HepG2 (cell line): ENCODE measurements around the gene MRPS35. TPM values are rescaled to one million over a fixed set of nuclear protein-coding genes. Genes with fewer than 3 reads are reported as not detected.

Experiments used
- ADNP ChIP-seq: sonication (generic); formaldehyde crosslinking; IDR thresholded peaks from 2 replicates; pipeline ENCODE4 v1.4.0; 2020; ENCODE audit warnings: missing genetic modification reagents
- ARNT2 ChIP-seq: sonication (generic); formaldehyde crosslinking; IDR thresholded peaks from 2 replicates; pipeline ENCODE4 v1.8.0; 2022; ENCODE audit warnings: mild to moderate bottlenecking, low read depth, missing genetic modification reagents, moderate library complexity
- DR1 ChIP-seq: sonication (generic); formaldehyde crosslinking; IDR thresholded peaks from 2 replicates; pipeline ENCODE4 v1.8.0; 2021; ENCODE audit warnings: mild to moderate bottlenecking, missing genetic modification reagents, inconsistent platforms
- GTF2F1 ChIP-seq: fragments of 150-350 bp; IDR thresholded peaks from 2 replicates; pipeline ENCODE4 v1.6.1; 2014; ENCODE audit warnings: low read length
- HNF4G ChIP-seq, 2 experiments: sonication (generic) in 1 of 2; formaldehyde crosslinking in 1 of 2; IDR thresholded peaks; 2 replicates each; pipeline versions ENCODE4 v1.4.0 to v1.6.1; 2011 to 2020; ENCODE audit warnings: borderline replicate concordance in 2 of 2, low read depth in 2 of 2, mild to moderate bottlenecking in 2 of 2, low read length in 1 of 2, missing genetic modification reagents in 1 of 2, moderate library complexity in 1 of 2
- KLF13 ChIP-seq: sonication (generic); formaldehyde crosslinking; IDR thresholded peaks from 2 replicates; pipeline ENCODE4 v1.4.0; 2020; ENCODE audit warnings: mild to moderate bottlenecking, missing genetic modification reagents
- KLF6 ChIP-seq: IDR thresholded peaks from 2 replicates; pipeline ENCODE4 v1.8.0; 2016; ENCODE audit warnings: missing biosample characterization, missing genetic modification reagents
- SIN3B ChIP-seq: fragments of 150-350 bp; IDR thresholded peaks from 2 replicates; pipeline ENCODE4 v1.6.1; 2014; ENCODE audit warnings: low read length
- SIX4 ChIP-seq: sonication (generic); formaldehyde crosslinking; IDR thresholded peaks from 2 replicates; pipeline ENCODE4 v1.4.0; 2020; ENCODE audit warnings: missing genetic modification reagents
- SMAD1 ChIP-seq: sonication (generic); formaldehyde crosslinking; IDR thresholded peaks from 2 replicates; pipeline ENCODE4 v1.4.0; 2020; ENCODE audit warnings: missing genetic modification reagents, low read depth, mild to moderate bottlenecking, borderline replicate concordance
- SNAPC2 ChIP-seq: sonication (generic); formaldehyde crosslinking; IDR thresholded peaks from 2 replicates; pipeline ENCODE4 v1.8.1; 2022; ENCODE audit warnings: mild to moderate bottlenecking, missing genetic modification reagents
- ZKSCAN1 ChIP-seq: fragments of 150-350 bp; IDR thresholded peaks from 2 replicates; pipeline ENCODE4 v1.6.1; 2014; ENCODE audit warnings: low read length
- ZNF207 ChIP-seq: fragments of 450-650 bp; IDR thresholded peaks from 2 replicates; pipeline ENCODE4 v1.6.1; 2016; ENCODE audit warnings: antibody characterized with exemption, borderline replicate concordance
- ZNF256 ChIP-seq: sonication (generic); formaldehyde crosslinking; conservative IDR thresholded peaks from 2 replicates; pipeline ENCODE4 v1.4.0; 2020; ENCODE audit warnings: missing genetic modification reagents
- ZNF274 ChIP-seq: sonication (generic); formaldehyde crosslinking; IDR thresholded peaks from 2 replicates; pipeline ENCODE4 v1.5.1; 2020; ENCODE audit warnings: mild to moderate bottlenecking, missing genetic modification reagents
- ZNF501 ChIP-seq: sonication (generic); formaldehyde crosslinking; IDR thresholded peaks from 2 replicates; pipeline ENCODE4 v1.5.1; 2020; ENCODE audit warnings: mild to moderate bottlenecking, moderate library complexity, missing genetic modification reagents
- ZNF619 ChIP-seq: sonication (generic); formaldehyde crosslinking; IDR thresholded peaks from 2 replicates; pipeline ENCODE4 v1.4.0; 2020; ENCODE audit warnings: mild to moderate bottlenecking, missing genetic modification reagents
- polyA plus RNA-seq, 8 experiments: library from polyadenylated mRNA; depleted of rRNA in 3 of 8; stranded (reverse) in 7 of 8; unstranded in 1 of 8; fragments of >200 nt; fragmentation: Illumina TruSeq in 4 of 8; extraction: Trizol in 4 of 8; gene quantifications; 2 replicates each; pipeline versions ENCODE4 v1.2.1 to v1.2.3, GENCODE V29; 2011 to 2016; ENCODE audit warnings: low read depth in 4 of 8, missing spikeins in 1 of 8, mixed read lengths in 1 of 8; ENCODE audit not compliant: insufficient read depth in 1 of 8
- total RNA-seq, 5 experiments: library from RNA; depleted of rRNA; stranded (reverse); fragments of >200 nt; fragmentation: Illumina TruSeq; extraction: Trizol; gene quantifications; 2 replicates each; pipeline ENCODE4 v1.2.3, GENCODE V29; 2016; ENCODE audit warnings: low read depth in 1 of 5
- TF ChIP-seq, protein P1 (sequence below): sonication (generic); formaldehyde crosslinking; IDR thresholded peaks from 2 replicates; pipeline ENCODE4 v1.4.0; 2020; ENCODE audit warnings: missing genetic modification reagents
- TF ChIP-seq, protein P2 (sequence below): sonication (generic); formaldehyde crosslinking; IDR thresholded peaks from 2 replicates; pipeline ENCODE4 v1.5.0; 2020; ENCODE audit warnings: missing genetic modification reagents, mild to moderate bottlenecking, borderline replicate concordance
- TF ChIP-seq, protein P3 (sequence below): sonication (generic); formaldehyde crosslinking; IDR thresholded peaks from 2 replicates; pipeline ENCODE4 v1.5.0; 2020; ENCODE audit warnings: missing genetic modification reagents, mild to moderate bottlenecking, borderline replicate concordance
- TF ChIP-seq, protein P4 (sequence below): sonication (generic); formaldehyde crosslinking; IDR thresholded peaks from 2 replicates; pipeline ENCODE4; 2020; ENCODE audit warnings: missing genetic modification reagents, mild to moderate bottlenecking, borderline replicate concordance
- TF ChIP-seq, protein P5 (sequence below): sonication (generic); formaldehyde crosslinking; IDR thresholded peaks from 2 replicates; pipeline ENCODE4 v1.8.0; 2022; ENCODE audit warnings: mild to moderate bottlenecking, missing genetic modification reagents, moderate library complexity

Gene MRPS35
- total and polyA plus RNA-seq, 2 of the 13 experiments (the other 11 are each of a cell fraction or from before 2014, with no cell fraction given) = 63.4 to 104 TPM

DNA sequence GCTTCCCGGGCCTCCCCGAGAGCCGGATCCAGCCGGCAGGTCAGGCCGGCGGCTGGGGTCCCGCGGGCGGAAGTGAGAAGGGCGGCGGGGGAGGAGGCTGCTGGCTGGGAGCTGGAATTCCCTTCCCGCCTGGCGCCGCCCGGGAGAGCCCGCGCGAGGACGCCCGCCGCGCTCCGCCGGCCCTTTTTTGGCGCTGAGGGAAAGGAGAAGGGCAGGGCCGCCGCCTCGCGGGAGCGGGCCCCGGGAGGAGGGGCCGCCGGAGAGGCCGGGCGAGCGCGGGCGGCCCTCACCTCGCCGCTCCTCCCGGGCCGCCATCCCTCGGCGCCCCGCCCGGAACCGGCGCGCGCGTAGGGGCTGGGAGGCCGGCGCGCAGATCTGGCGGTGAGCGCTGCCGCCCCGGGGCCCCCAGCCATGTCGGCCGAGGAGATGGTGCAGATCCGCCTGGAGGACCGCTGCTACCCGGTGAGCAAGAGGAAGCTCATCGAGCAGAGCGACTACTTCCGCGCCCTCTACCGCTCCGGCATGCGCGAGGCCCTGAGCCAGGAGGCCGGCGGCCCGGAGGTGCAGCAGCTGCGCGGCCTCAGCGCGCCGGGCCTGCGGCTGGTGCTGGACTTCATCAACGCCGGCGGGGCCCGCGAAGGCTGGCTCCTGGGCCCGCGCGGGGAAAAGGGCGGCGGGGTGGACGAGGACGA lies 69.4 kb downstream of the MRPS35 start, which contains the start of the genes KLHL42 and MANSC4 (continued):
- TF ChIP-seq, protein P1, sequence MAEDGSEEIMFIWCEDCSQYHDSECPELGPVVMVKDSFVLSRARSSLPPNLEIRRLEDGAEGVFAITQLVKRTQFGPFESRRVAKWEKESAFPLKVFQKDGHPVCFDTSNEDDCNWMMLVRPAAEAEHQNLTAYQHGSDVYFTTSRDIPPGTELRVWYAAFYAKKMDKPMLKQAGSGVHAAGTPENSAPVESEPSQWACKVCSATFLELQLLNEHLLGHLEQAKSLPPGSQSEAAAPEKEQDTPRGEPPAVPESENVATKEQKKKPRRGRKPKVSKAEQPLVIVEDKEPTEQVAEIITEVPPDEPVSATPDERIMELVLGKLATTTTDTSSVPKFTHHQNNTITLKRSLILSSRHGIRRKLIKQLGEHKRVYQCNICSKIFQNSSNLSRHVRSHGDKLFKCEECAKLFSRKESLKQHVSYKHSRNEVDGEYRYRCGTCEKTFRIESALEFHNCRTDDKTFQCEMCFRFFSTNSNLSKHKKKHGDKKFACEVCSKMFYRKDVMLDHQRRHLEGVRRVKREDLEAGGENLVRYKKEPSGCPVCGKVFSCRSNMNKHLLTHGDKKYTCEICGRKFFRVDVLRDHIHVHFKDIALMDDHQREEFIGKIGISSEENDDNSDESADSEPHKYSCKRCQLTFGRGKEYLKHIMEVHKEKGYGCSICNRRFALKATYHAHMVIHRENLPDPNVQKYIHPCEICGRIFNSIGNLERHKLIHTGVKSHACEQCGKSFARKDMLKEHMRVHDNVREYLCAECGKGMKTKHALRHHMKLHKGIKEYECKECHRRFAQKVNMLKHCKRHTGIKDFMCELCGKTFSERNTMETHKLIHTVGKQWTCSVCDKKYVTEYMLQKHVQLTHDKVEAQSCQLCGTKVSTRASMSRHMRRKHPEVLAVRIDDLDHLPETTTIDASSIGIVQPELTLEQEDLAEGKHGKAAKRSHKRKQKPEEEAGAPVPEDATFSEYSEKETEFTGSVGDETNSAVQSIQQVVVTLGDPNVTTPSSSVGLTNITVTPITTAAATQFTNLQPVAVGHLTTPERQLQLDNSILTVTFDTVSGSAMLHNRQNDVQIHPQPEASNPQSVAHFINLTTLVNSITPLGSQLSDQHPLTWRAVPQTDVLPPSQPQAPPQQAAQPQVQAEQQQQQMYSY = no peak; the same call in 1 of the 2 replicates
- TF ChIP-seq DR1 (CRISPR knock-in tag) (no peak; the same call in 1 of the 2 replicates), ZNF501 (CRISPR knock-in tag) (no peak), ZNF207 (no peak), ZNF274 (no peak), KLF13 (no peak), SIX4 (CRISPR knock-in tag) (no peak), ZKSCAN1 (no peak), ARNT2 (no peak; the same call in 1 of the 2 replicates), ZNF619 (no peak), SMAD1 (CRISPR knock-in tag) (0 out of 2 replicates have a peak, but pooled peaks have one; percentile 37), KLF6 (CRISPR knock-in tag) (no peak; the same call in 1 of the 2 replicates), ZNF256 (peak; percentile 18; the same call in 1 of the 2 replicates), SNAPC2 (CRISPR knock-in tag) (no peak), HNF4G (IDR thresholded peaks at IDR 0.05; ENCODE audit: borderline replicate concordance, low read depth, low read length) (no peak), HNF4G (CRISPR knock-in tag; IDR thresholded peaks at IDR 0.05; ENCODE audit: borderline replicate concordance, low read depth) (no peak), GTF2F1 (no peak), SIN3B (no peak), ADNP (CRISPR knock-in tag) (no peak)
- TF ChIP-seq, protein P2, sequence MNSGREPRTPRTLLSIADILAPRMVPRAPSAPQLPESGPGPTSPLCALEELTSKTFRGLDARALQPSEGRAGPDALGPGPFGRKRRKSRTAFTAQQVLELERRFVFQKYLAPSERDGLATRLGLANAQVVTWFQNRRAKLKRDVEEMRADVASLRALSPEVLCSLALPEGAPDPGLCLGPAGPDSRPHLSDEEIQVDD (CRISPR knock-in tag) = no peak
- TF ChIP-seq, protein P3, sequence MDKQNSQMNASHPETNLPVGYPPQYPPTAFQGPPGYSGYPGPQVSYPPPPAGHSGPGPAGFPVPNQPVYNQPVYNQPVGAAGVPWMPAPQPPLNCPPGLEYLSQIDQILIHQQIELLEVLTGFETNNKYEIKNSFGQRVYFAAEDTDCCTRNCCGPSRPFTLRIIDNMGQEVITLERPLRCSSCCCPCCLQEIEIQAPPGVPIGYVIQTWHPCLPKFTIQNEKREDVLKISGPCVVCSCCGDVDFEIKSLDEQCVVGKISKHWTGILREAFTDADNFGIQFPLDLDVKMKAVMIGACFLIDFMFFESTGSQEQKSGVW (CRISPR knock-in tag) = no peak
- TF ChIP-seq, protein P4, sequence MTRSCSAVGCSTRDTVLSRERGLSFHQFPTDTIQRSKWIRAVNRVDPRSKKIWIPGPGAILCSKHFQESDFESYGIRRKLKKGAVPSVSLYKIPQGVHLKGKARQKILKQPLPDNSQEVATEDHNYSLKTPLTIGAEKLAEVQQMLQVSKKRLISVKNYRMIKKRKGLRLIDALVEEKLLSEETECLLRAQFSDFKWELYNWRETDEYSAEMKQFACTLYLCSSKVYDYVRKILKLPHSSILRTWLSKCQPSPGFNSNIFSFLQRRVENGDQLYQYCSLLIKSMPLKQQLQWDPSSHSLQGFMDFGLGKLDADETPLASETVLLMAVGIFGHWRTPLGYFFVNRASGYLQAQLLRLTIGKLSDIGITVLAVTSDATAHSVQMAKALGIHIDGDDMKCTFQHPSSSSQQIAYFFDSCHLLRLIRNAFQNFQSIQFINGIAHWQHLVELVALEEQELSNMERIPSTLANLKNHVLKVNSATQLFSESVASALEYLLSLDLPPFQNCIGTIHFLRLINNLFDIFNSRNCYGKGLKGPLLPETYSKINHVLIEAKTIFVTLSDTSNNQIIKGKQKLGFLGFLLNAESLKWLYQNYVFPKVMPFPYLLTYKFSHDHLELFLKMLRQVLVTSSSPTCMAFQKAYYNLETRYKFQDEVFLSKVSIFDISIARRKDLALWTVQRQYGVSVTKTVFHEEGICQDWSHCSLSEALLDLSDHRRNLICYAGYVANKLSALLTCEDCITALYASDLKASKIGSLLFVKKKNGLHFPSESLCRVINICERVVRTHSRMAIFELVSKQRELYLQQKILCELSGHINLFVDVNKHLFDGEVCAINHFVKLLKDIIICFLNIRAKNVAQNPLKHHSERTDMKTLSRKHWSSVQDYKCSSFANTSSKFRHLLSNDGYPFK (CRISPR knock-in tag) = no peak
- TF ChIP-seq, protein P5, sequence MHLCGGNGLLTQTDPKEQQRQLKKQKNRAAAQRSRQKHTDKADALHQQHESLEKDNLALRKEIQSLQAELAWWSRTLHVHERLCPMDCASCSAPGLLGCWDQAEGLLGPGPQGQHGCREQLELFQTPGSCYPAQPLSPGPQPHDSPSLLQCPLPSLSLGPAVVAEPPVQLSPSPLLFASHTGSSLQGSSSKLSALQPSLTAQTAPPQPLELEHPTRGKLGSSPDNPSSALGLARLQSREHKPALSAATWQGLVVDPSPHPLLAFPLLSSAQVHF (CRISPR knock-in tag) = 0 out of 2 replicates have a peak, but pooled peaks have one; percentile 22
